Epithelial cell of esophagus (primary cell): ENCODE results near the gene DNAH8.

Experiments
- DNase-seq: peaks from one replicate; pipeline ENCODE4 v3.0.0; 2010; ENCODE audit warnings: low read depth
- H3K4me3 ChIP-seq: 2 replicates; pipeline ENCODE4 v1.5.1; 2011; ENCODE audit warnings: mild to moderate bottlenecking, low read length, control low read depth
- TF ChIP-seq, protein P1 (sequence below): IDR thresholded peaks from 2 replicates; pipeline ENCODE4 v1.5.1; 2011; ENCODE audit warnings: low read depth, mild to moderate bottlenecking, low read length, control low read depth, inconsistent platforms; ENCODE audit not compliant: insufficient read depth; ENCODE audit errors: missing control alignments

DNAH8 gene

DNA sequence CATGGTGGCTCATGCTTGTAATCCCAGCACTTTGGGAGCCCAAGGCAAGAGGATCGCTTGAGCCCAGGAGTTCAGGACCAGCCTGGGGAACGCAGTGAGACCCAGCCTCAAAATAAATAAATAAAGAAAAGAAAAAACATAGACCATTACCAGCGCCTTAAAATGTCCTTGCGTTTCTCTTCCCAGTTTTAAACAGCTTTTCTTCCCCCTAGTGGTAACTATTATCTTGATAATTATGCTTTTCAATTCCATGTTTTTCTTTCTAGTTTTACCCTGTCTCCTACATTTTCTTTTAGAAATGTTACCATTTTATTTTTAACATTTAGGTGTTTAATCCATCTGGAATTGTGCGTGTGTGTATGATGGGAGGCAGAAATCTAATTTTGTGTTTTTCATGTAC lies 24.4 kb downstream of the DNAH8 start:
- TF ChIP-seq, protein P1, sequence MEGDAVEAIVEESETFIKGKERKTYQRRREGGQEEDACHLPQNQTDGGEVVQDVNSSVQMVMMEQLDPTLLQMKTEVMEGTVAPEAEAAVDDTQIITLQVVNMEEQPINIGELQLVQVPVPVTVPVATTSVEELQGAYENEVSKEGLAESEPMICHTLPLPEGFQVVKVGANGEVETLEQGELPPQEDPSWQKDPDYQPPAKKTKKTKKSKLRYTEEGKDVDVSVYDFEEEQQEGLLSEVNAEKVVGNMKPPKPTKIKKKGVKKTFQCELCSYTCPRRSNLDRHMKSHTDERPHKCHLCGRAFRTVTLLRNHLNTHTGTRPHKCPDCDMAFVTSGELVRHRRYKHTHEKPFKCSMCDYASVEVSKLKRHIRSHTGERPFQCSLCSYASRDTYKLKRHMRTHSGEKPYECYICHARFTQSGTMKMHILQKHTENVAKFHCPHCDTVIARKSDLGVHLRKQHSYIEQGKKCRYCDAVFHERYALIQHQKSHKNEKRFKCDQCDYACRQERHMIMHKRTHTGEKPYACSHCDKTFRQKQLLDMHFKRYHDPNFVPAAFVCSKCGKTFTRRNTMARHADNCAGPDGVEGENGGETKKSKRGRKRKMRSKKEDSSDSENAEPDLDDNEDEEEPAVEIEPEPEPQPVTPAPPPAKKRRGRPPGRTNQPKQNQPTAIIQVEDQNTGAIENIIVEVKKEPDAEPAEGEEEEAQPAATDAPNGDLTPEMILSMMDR: no peak
- DNase-seq: no peak
- no peak overlapping the region for H3K4me3 ChIP-seq

DNA sequence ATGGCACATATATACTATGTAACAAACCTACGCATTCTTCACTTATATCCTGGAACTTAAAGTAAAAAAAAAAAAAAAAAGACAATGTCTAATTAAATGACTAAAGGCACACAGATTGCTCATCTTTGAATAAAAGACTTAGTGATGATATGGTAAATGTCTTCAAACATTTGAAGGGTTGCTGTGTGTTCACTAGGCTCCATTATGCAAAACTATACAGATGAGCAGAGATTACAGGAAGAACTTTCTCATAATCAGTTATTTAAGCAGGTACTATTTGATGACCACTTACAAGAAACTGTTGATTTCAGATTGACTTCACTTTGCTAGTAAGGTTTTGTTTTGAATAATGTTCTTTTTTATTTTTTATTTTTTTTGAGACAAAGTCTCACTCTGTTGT lies 34.4 kb downstream of the DNAH8 start:
- DNase-seq: no peak
- H3K4me3 ChIP-seq: no peak overlapping the region
- TF ChIP-seq, protein P1: no peak

DNA sequence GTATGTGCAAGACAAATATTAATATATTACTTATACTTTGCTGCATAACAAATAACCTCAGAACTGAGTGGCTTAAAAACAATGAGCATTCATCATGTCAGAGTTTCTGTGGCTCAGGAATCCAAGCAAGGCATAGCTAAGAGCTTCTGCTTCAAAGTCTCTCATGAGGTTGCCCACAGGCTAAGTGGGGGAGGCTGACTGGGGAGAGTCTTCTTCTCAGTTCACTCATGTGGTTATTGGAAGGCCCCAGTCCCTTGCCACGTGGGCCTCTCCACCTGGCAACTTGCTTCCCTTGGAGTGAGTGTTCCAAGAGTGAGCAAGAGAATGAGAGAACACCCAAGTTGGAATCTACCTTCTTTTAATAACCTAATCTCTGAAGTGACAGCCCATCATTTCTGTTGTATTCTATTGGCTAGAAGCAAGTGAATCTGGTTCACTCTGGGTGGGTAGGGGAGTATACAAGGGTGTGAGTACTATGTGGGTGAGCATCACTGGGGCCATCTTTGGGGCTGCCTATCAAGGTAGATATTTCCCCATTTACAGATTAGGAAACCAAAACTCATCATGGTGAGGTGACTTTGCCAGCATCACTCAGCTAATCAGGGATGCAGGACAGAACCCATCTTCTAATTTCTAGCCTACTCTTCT lies 36.0 kb downstream of the DNAH8 start:
- H3K4me3 ChIP-seq: no peak overlapping the region
- no peak for DNase-seq
- TF ChIP-seq, protein P1: no peak

DNA sequence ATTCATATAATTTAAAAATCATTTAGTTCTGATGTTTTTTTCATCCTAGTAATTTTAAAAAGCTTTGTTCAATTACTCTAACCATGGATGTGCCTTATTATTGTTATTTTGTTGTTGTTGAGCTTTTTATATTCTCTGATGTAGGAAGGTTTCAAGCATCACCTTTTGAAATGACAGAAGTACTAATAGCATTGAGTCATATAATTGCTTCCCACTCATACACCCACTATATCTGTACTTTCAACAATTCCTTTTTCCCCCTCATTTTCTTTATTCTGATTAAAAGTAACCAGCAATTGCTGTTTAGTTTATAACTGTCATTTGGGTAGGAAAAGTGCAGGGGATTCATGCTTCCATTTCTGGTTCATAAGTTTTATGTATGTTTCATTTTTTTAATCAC lies 38.6 kb downstream of the DNAH8 start:
- H3K4me3 ChIP-seq: no peak overlapping the region
- TF ChIP-seq, protein P1: no peak
- DNase-seq: no peak

DNA sequence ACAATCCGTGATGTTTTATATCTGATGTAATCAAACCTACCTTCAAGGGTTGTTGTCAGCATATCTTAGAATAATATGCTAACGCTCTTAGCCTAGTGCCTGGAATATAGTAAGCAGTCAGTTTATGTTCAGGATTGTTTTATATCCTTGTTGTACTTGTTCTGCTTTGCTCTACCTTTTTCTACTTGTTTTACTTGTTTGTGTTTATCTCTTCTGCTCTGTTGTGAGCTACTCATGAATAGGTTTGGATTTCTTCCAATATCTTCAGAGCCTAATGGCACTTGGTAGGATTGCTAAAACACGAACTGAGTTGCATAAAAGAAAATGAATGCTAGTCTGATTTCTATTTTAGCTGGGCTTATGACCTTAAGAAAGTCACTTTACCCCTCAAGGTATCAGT lies 40.1 kb downstream of the DNAH8 start:
- peak; percentile 94 for DNase-seq
- TF ChIP-seq, protein P1: no peak
- H3K4me3 ChIP-seq: no peak overlapping the region

DNA sequence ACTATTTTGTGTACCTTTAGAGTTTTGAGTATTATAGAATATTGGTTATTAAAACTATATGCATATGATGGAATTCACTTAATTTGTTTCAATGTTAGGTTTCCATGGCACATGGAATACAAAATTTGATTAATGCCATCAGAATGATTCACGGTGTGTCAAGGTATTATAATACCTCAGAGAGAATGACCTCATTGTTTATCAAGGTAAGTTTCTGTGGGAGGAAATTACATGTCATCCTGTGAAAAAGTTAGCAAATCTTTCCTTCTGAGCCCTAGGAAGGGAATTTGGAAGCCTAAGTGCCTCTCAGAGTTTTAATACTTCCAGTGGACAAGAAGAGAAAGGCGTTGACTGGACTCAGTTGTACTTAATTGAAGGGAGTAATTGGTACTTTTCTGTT lies 40.8 kb downstream of the DNAH8 start:
- TF ChIP-seq, protein P1: no peak

DNA sequence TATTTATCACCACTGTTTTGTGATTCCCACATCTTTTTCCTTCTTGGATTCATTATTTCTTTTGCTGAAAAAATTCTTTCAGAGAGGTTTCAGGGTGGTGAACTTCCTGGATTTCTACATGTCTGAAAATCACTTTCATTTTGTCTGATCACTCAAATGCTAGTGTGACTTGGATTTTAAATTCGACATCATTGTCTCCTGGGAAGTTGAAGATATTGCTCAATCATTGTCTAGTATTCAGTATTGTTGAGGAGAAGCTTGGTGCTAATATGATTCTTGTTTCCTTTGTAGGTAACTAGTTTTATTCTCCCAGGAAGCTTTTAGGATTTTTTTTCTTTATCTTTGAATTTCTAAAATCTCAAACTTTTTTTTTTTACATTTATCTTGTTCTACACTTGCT lies 45.0 kb downstream of the DNAH8 start:
- H3K4me3 ChIP-seq: no peak overlapping the region
- TF ChIP-seq, protein P1: no peak
- no peak for DNase-seq

More for the DNA sequence above, 40.8 kb downstream of the DNAH8 start:
- H3K4me3 ChIP-seq: no peak overlapping the region
- DNase-seq: peak; percentile 92
